SU-DHL-6 (cell line): Measurements from ENCODE around the gene POU2AF3.

Experiments used
- H2AFZ ChIP-seq: fragments of 200-600 bp; sonication (generic); 2 replicates; pipeline ENCODE4 v1.6.1; 2014; ENCODE audit warnings: low read depth, mild to moderate bottlenecking, moderate library complexity, mixed read lengths, antibody characterized with exemption, low read length; ENCODE audit not compliant: severe bottlenecking
- H3F3A ChIP-seq: fragments of 200-600 bp; shearing (Covaris generic); 2 replicates; pipeline ENCODE4 v1.6.0; 2016; ENCODE audit warnings: antibody characterized with exemption, mild to moderate bottlenecking; ENCODE audit not compliant: insufficient read depth
- H3K27ac ChIP-seq: fragments of 200-600 bp; sonication (generic); 2 replicates; pipeline ENCODE4 v1.5.1; 2016; ENCODE audit warnings: low read depth, mild to moderate bottlenecking, low read length, moderate library complexity, mixed read lengths
- H3K27me3 ChIP-seq: fragments of 200-600 bp; sonication (generic), shearing (Covaris generic); 2 replicates; pipeline ENCODE4 v1.6.0; 2014; ENCODE audit warnings: mild to moderate bottlenecking, low read length
- H3K36me3 ChIP-seq: fragments of 200-600 bp; sonication (generic); 2 replicates; pipeline ENCODE4 v1.6.1; 2014; ENCODE audit warnings: mild to moderate bottlenecking, low read length, mixed read lengths
- H3K4me2 ChIP-seq: fragments of 300-600, 200-600 bp; shearing (Covaris generic), sonication (generic); 2 replicates; pipeline ENCODE4 v1.6.0; 2014; ENCODE audit warnings: low read length, low read depth, mild to moderate bottlenecking; ENCODE audit not compliant: poor library complexity, severe bottlenecking
- H3K4me3 ChIP-seq: fragments of 200-600 bp; sonication (generic); 2 replicates; pipeline ENCODE4 v1.5.1; 2014; ENCODE audit warnings: antibody characterized with exemption, low read length, mild to moderate bottlenecking, mixed read lengths; ENCODE audit not compliant: insufficient read depth, poor library complexity, severe bottlenecking
- H3K79me2 ChIP-seq: fragments of 200-600 bp; sonication (generic); 2 replicates; pipeline ENCODE4 v1.6.1; 2014; ENCODE audit warnings: mild to moderate bottlenecking, low read length, moderate library complexity; ENCODE audit not compliant: insufficient read depth
- H3K9ac ChIP-seq: fragments of 200-600 bp; sonication (generic); 2 replicates; pipeline ENCODE4 v1.7.0; 2014; ENCODE audit warnings: mild to moderate bottlenecking, low read length
- H3K9me2 ChIP-seq: fragments of 200-600 bp; sonication (generic); replicated peaks from 2 replicates; pipeline ENCODE4 v1.6.1; 2014; ENCODE audit warnings: low read length; ENCODE audit not compliant: insufficient read depth
- H3K9me3 ChIP-seq: fragments of 200-600 bp; sonication (generic); 2 replicates; pipeline ENCODE4 v1.6.1; 2014; ENCODE audit warnings: low read length, mixed read lengths; ENCODE audit not compliant: insufficient read depth
- H4K20me1 ChIP-seq: fragments of 200-600 bp; sonication (generic); 2 replicates; pipeline ENCODE4 v1.6.1; 2014; ENCODE audit warnings: low read depth, mild to moderate bottlenecking, antibody characterized with exemption, low read length, moderate library complexity, mixed read lengths
- CTCF ChIP-seq: fragments of 200-600 bp; sonication (generic); IDR thresholded peaks from one replicate; pipeline ENCODE4 v1.5.1; 2017; ENCODE audit warnings: antibody characterized with exemption, mild to moderate bottlenecking, low read length, moderate library complexity; ENCODE audit not compliant: insufficient read depth, poor library complexity, severe bottlenecking
- EZH2phosphoT487 ChIP-seq: fragments of 200-600 bp; sonication (generic), shearing (Covaris generic); conservative IDR thresholded peaks from 2 replicates; pipeline ENCODE4 v1.6.1; 2018; ENCODE audit warnings: mild to moderate bottlenecking, antibody characterized with exemption, low read length, moderate library complexity, mixed read lengths

The POU2AF3 gene

GRCh38 chr11:111301004-111301841, 2.9 kb downstream of the POU2AF3 start:
- no peaks in the 10 kb centered on the region for H3K27me3 ChIP-seq
- no peaks in the 10 kb centered on the region for H3K79me2 ChIP-seq
- no peaks in the 10 kb centered on the region for H3K36me3 ChIP-seq
- H3F3A ChIP-seq: no peaks in the 10 kb centered on the region
- H3K9me3 ChIP-seq: no peaks in the 10 kb centered on the region
- no peak overlapping the region for H2AFZ ChIP-seq
- no peak overlapping the region for H3K4me3 ChIP-seq
- no peaks in the 10 kb centered on the region for H3K9me2 ChIP-seq
- H4K20me1 ChIP-seq: no peaks in the 10 kb centered on the region
- H3K4me2 ChIP-seq: no peak overlapping the region
- no peak overlapping the region for H3K27ac ChIP-seq
- TF ChIP-seq CTCF (no peak), EZH2phosphoT487 (no peak)
- H3K9ac ChIP-seq: no peak overlapping the region

DNA sequence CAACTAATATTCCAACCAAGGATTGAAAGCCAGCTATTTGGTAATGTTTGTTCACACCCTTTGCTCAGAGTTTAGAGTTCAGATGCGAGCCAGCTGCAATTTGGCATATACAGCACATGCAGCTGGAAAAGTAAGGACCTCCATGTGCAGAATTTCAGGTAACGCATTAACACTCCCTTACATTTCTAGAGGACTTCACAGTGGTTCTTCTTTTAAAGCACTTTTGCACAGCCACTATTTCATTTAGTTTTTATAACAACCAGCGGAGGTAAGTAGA, 3.4 kb downstream of the POU2AF3 start:
- H3K27me3 ChIP-seq: no peaks in the 10 kb centered on the region
- H3K4me2 ChIP-seq: no peak overlapping the region

GRCh38 chr11:111302298-111302697, 4.0 kb downstream of the POU2AF3 start:
- no peaks in the 10 kb centered on the region for H4K20me1 ChIP-seq
- no peaks in the 10 kb centered on the region for H3K36me3 ChIP-seq
- H3K9me3 ChIP-seq: no peaks in the 10 kb centered on the region
- no peaks in the 10 kb centered on the region for H3K27me3 ChIP-seq
- H3F3A ChIP-seq: no peaks in the 10 kb centered on the region
- H3K79me2 ChIP-seq: no peaks in the 10 kb centered on the region
- TF ChIP-seq CTCF (no peak), EZH2phosphoT487 (no peak)
- H3K9me2 ChIP-seq: no peaks in the 10 kb centered on the region
- no peak overlapping the region for H3K4me3 ChIP-seq
- H3K9ac ChIP-seq: no peak overlapping the region
- no peak overlapping the region for H3K27ac ChIP-seq
- no peak overlapping the region for H3K4me2 ChIP-seq
- H2AFZ ChIP-seq: no peak overlapping the region

More for the DNA sequence above, 3.4 kb downstream of the POU2AF3 start:
- Histone ChIP-seq H3K9ac (no peak overlapping the region), H4K20me1 (no peaks in the 10 kb centered on the region), H3K4me3 (no peak overlapping the region), H3K36me3 (no peaks in the 10 kb centered on the region), H3K9me3 (no peaks in the 10 kb centered on the region), H3F3A (no peaks in the 10 kb centered on the region), H3K9me2 (no peaks in the 10 kb centered on the region), H2AFZ (no peak overlapping the region), H3K79me2 (no peaks in the 10 kb centered on the region), H3K27ac (no peak overlapping the region)
- TF ChIP-seq EZH2phosphoT487 (no peak), CTCF (no peak)
